Measurements from ENCODE around the gene CDYL. TPM values are rescaled to one million over a fixed set of nuclear protein-coding genes. Genes with fewer than 3 reads are reported as not detected.

CDYL gene
- total and polyA plus RNA-seq, 2 of the 4 experiments (the other 2 are of a cell fraction), result 14.2 to 92.1 TPM

DNA sequence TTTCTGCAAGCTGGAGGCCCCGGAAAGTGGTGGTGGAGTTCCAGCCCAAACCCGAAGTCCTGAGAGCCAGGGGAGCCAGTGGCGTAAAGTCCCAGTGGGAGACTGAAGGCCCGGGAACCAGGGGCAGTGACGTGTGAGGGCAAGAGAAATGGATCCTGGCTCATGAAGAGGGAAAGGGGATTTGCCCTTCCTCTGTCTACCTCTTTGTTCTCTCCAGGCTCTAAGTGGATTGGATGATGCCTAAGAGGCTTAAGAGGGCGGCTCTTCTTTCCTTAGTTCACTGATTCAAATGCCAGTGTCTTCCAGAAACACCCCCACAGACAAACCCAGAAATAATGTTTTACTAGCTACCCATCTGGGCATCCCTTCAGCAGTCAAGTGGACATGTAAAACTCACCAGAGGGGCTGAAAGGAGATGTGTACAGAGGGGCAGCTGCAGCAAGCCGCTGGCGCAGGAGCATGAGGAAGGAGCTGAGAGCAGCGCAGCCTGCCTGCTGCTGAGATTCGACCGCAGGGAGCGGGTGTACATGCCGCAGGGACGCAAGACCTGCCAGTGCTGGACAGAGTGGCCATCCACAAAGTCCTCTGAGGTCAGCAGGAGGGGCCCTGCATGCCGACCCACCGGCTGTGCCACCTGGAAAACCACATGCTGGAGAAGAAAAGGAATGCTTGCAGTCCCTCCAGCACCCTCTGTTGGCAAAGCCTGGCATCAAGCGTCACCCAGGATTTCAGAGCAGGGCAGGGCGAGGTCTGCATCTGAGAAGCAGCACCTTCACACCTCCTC is 29.5 kb downstream of the CDYL start:
- Histone ChIP-seq H2AK9ac (replicated peaks; ENCODE audit: low read depth, low read length, poor library complexity) (no peak overlapping the region), H3K4me3 (ENCODE audit: insufficient read depth, low read depth, low read length) (no peak overlapping the region), H2BK5ac (ENCODE audit: low read depth, low read length, poor library complexity, severe bottlenecking) (no peak overlapping the region), H2BK20ac (ENCODE audit: low read depth, low read length) (no peak overlapping the region), H3K9me1 (ENCODE audit: insufficient read depth, low read length) (peaks cover 14% of the 10 kb centered on the region), H3K18ac (ENCODE audit: low read depth, low read length) (no peak overlapping the region), H4K91ac (ENCODE audit: insufficient read depth, low read depth, low read length) (no peak overlapping the region), H4K20me1 (ENCODE audit: insufficient read depth, low read length) (peaks cover 74% of the 10 kb centered on the region), H3K27me3 (ENCODE audit: control insufficient read depth, insufficient read depth, low read length) (no peaks in the 10 kb centered on the region), H3K56ac (ENCODE audit: extremely low read depth, insufficient read depth, low read length) (no peak overlapping the region), H2BK15ac (ENCODE audit: low read depth, low read length) (no peak overlapping the region), H4K8ac (ENCODE audit: low read depth in 2 of 2, low read length in 2 of 2) (no peak overlapping the region), H2BK120ac (ENCODE audit: low read depth, low read length) (no peak overlapping the region), H3K27ac (ENCODE audit: insufficient read depth, low read length) (no peak overlapping the region), H3K36me3 (ENCODE audit: control insufficient read depth, insufficient read depth, low read length) (no peaks in the 10 kb centered on the region), H3K9ac (ENCODE audit: low read depth, low read length) (no peak overlapping the region), H2AFZ (replicated peaks; ENCODE audit: low read length, poor library complexity) (no peak overlapping the region), H3K23ac (ENCODE audit: low read depth, low read length) (no peak overlapping the region), H4K5ac (ENCODE audit: low read depth, low read length) (no peak overlapping the region), H2AK5ac (ENCODE audit: low read depth, low read length) (no peak overlapping the region), H3K4ac (ENCODE audit: low read depth, low read length) (no peak overlapping the region), H3K79me1 (ENCODE audit: low read depth in 1 of 2, low read length in 2 of 2) (peaks cover 21 to 80% of the 10 kb centered on the region in 2 experiments), H3K4me1 (ENCODE audit: control insufficient read depth, insufficient read depth, low read length) (peaks cover 8% of the 10 kb centered on the region), H3K9me3 (ENCODE audit: control insufficient read depth, insufficient read depth, low read length) (no peaks in the 10 kb centered on the region), H3K4me2 (ENCODE audit: low read depth, low read length) (no peak overlapping the region), H3K14ac (replicated peaks; ENCODE audit: low read depth, low read length) (no peak overlapping the region)
- BruUV-seq (replicated peaks), result no TSS peak
- POLR2A ChIA-PET (ENCODE audit: unreplicated experiment), result no interaction called here
- CTCF ChIA-PET, result interaction anchor here (1.6 kb wide), 1 partner anchor 16 kb away, joined by 4 read pairs; no protein-coding TSS in a partner anchor
- TF ChIP-seq BHLHE40 (IDR thresholded peaks at IDR 0.05; ENCODE audit: low read depth, low read length) (no peak), MAFK (IDR thresholded peaks at IDR 0.05; ENCODE audit: low read depth, low read length) (no peak), POLR2A (IDR thresholded peaks at IDR 0.05; ENCODE audit: low read depth, low read length) (no peak), NFE2L2 (IDR thresholded peaks at IDR 0.05; ENCODE audit: low read depth, low read length) (no peak), RFX5 (IDR thresholded peaks at IDR 0.05; ENCODE audit: low read depth, low read length) (no peak), SMC3 (IDR thresholded peaks at IDR 0.05; ENCODE audit: low read depth, low read length) (peak; percentile 44; the same call in 1 of the 2 replicates), RAD21 (IDR thresholded peaks at IDR 0.05; ENCODE audit: low read length) (peak; percentile 56), CTCF (conservative IDR thresholded peaks at IDR 0.05; ENCODE audit: low read depth, low read length) (peak; percentile 53)
- ATAC-seq (ENCODE audit: low read depth) (peak; percentile 55), DNase-seq (peak; percentile 35)
- in situ Hi-C loops (cut with MboI; ENCODE audit: low sequenced_read_pairs) (no loop called here), intact Hi-C loops (cut with micrococcal nuclease) (loop anchor here (10.0 kb wide), 1 partner anchor 491 kb away; no protein-coding TSS in a partner anchor), dilution Hi-C loops (cut with HindIII; ENCODE audit: low sequenced_read_pairs, unreplicated experiment) (no loop called here)
- 88% methylated on average over 10 of the region's 18 CpGs; no CpG with 5 or more reads in 1 of the 2 experiments for WGBS, 2 experiments (ENCODE audit: extremely low coverage in 2 of 2, insufficient read length in 1 of 2)

Data from IMR-90 (cell line).